Measurements from ENCODE around the gene ILDR1.

DNA sequence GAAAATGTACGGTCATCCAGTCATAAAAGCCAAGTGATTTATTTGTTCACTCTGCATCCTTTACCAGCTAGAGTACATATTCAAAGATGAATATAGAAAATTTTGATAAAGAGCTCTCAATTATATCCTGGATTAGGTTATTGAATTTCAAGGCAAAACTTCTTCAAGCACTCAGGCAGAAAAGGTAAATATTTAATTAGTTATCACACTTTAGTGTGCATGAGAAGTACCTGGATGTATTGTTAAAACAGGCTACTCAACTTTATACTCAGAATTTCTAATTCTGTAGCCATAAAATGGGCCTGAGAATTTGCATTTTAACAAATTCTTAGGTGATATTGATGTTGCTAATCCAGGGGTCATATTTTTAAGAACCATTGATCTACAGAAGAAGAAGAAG, 45.3 kb downstream of the ILDR1 start:
- TF ChIP-seq, protein P1, sequence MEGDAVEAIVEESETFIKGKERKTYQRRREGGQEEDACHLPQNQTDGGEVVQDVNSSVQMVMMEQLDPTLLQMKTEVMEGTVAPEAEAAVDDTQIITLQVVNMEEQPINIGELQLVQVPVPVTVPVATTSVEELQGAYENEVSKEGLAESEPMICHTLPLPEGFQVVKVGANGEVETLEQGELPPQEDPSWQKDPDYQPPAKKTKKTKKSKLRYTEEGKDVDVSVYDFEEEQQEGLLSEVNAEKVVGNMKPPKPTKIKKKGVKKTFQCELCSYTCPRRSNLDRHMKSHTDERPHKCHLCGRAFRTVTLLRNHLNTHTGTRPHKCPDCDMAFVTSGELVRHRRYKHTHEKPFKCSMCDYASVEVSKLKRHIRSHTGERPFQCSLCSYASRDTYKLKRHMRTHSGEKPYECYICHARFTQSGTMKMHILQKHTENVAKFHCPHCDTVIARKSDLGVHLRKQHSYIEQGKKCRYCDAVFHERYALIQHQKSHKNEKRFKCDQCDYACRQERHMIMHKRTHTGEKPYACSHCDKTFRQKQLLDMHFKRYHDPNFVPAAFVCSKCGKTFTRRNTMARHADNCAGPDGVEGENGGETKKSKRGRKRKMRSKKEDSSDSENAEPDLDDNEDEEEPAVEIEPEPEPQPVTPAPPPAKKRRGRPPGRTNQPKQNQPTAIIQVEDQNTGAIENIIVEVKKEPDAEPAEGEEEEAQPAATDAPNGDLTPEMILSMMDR (conservative IDR thresholded peaks at IDR 0.05; ENCODE audit: low read depth in 2 of 2) = no peak
- TF ChIP-seq EZH2phosphoT487 (IDR thresholded peaks at IDR 0.05; ENCODE audit: unreplicated experiment) (no peak), POLR2AphosphoS5 (IDR thresholded peaks at IDR 0.05; ENCODE audit: low read depth) (no peak), CREB1 (CRISPR knock-in tag; IDR thresholded peaks at IDR 0.05; ENCODE audit: low read depth) (no peak)
